Ovary (tissue), 9 donors: ENCODE data around the gene C1QTNF12. TPM values are rescaled to one million over a fixed set of nuclear protein-coding genes. Genes with fewer than 3 reads are reported as not detected.

ENCODE experiments used
- DNase-seq, 5 donors: peaks; one replicate each; pipeline ENCODE4 v3.0.0-alpha.2; 2019 to 2020
- H3K27ac ChIP-seq, 2 donors: fragments of 200-600 bp; one replicate each; pipeline versions ENCODE4 v1.5.1 to v1.8.0; 2019 to 2022
- H3K27me3 ChIP-seq: fragments of 200-600 bp; one replicate; pipeline ENCODE4 v1.8.0; 2022
- H3K36me3 ChIP-seq: fragments of 200-600 bp; sonication (generic); one replicate; pipeline ENCODE4 v1.5.1; 2019
- H3K4me1 ChIP-seq: one replicate; pipeline ENCODE4 v1.8.1; 2013; ENCODE audit warnings: mild to moderate bottlenecking, moderate library complexity; ENCODE audit not compliant: insufficient read depth
- H3K4me3 ChIP-seq: fragments of 200-600 bp; sonication (generic); one replicate; pipeline ENCODE4 v1.5.1; 2017
- H3K9me3 ChIP-seq, 2 donors: fragments of 200-600 bp in 1 of 2; sonication (generic) in 1 of 2; one replicate each; pipeline versions ENCODE4 v1.5.1 to v1.8.1; 2013 to 2019; ENCODE audit warnings: mild to moderate bottlenecking in 1 of 2, moderate library complexity in 1 of 2
- CTCF ChIP-seq, 3 donors: fragments of 450-650 bp in 2 of 3; fragments of 200-600 bp in 1 of 3; IDR thresholded peaks; one replicate each; pipeline versions ENCODE4 v1.5.1 to v1.8.0; 2016 to 2022; ENCODE audit warnings: antibody characterized with exemption in 3 of 3, mild to moderate bottlenecking in 1 of 3
- EP300 ChIP-seq: sonication (generic); formaldehyde crosslinking; IDR thresholded peaks from one replicate; pipeline ENCODE4 v1.6.1; 2017; ENCODE audit warnings: antibody characterized with exemption
- POLR2A ChIP-seq: fragments of 450-650 bp; IDR thresholded peaks from one replicate; pipeline ENCODE4 v1.6.1; 2017; ENCODE audit warnings: antibody characterized with exemption, mild to moderate bottlenecking, moderate library complexity
- WGBS, 3 donors: extraction: QIAGEN DNeasy Blood & Tissue Kit in 1 of 3; methylation state at CpG; one replicate each; pipeline versions ENCODE4 v1.1.5 to v1.1.7; 2013 to 2017; 5-methylcytosine and 5-hydroxymethylcytosine counted together
- intact Hi-C, 4 donors: fragments of 100-400 bp; cut with DNase I; formaldehyde crosslinking; loops; one replicate each; pipeline versions ENCODE4 v1.11.0 to v1.15.1; 2022 to 2023
- polyA plus RNA-seq, 2 donors: library from polyadenylated mRNA; stranded (reverse); fragments of 200-250 nt in 1 of 2; fragments of 350-450 nt in 1 of 2; fragmentation: Illumina TruSeq in 1 of 2; extraction: RNeasy Lipid Tissue Mini Kit (QIAGEN cat#74804) in 1 of 2; gene quantifications; one replicate each; pipeline ENCODE4 v1.2.3, GENCODE V29; 2013 to 2014
- total RNA-seq, 7 donors: library from RNA; depleted of rRNA in 2 of 7; stranded (reverse); fragments of >200 nt in 2 of 7; fragmentation: NEBNext Ultra II Directional in 3 of 7; extraction: Animal tissue kit (Norgen Biotek cat#: 25700) in 3 of 7; gene quantifications; one replicate each; pipeline versions ENCODE4 v1.1.0 to v1.2.4, GENCODE V29; 2016 to 2023
- donor health status: DM: no; HTN: no; CAD: no; lungs with moderate emphysema.
- donor health status: DM: no; HTN: no; CAD: no.
- donor health status: Bipolar disorder and iron deficiency.
- donor health status: DM: yes; HTN: yes; CAD: no.
- donor health status: DM: no; HTN: no; CAD: no.
- donor health status: DM: yes; HTN: yes; CAD: no.

C1QTNF12 gene
- total and polyA plus RNA-seq, 9 donors: 0.92 to 4.8 (median 1.4) TPM; not detected in 1

DNA sequence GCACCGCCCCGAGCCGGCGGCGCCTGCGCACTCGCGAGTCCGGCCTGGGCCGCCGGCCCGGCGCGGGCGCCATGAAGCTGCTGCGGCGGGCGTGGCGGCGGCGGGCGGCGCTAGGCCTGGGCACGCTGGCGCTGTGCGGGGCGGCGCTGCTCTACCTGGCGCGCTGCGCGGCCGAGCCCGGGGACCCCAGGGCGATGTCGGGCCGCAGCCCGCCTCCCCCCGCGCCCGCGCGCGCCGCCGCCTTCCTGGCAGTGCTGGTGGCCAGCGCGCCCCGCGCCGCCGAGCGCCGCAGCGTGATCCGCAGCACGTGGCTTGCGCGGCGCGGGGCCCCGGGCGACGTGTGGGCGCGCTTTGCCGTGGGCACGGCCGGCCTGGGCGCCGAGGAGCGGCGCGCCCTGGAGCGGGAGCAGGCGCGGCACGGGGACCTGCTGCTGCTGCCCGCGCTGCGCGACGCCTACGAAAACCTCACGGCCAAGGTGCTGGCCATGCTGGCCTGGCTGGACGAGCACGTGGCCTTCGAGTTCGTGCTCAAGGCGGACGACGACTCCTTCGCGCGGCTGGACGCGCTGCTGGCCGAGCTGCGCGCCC is 14.2 kb downstream of the C1QTNF12 start, which contains the start of gene B3GALT6:
Gene B3GALT6, plus strand, starts transcription at position 30 of the 588 bp plus-strand sequence. Its CDS starts 42 bp downstream, at position 72.
- H3K27me3 ChIP-seq: no peaks in the 10 kb centered on the region
- H3K4me3 ChIP-seq: peak within 1 kb of the TSS; percentile 98
- intact Hi-C loops: loop anchor here in 1 of 4 donors (10.0 kb wide), 1 partner anchor 208 kb away; the partner anchor contains the start of gene AGRN
- DNase-seq: peak in 1 of 5 donors; percentile 53
- no peaks in the 10 kb centered on the region for H3K9me3 ChIP-seq
- H3K4me1 ChIP-seq: peaks cover 19% of the 10 kb centered on the region
- no peak for TF ChIP-seq POLR2A
- no peak for TF ChIP-seq CTCF (IDR thresholded peaks at IDR 0.05)
- TF ChIP-seq EP300: no peak
- H3K27ac ChIP-seq: peak within 1 kb of the TSS; percentile 75 to 84
- no peaks in the 10 kb centered on the region for H3K36me3 ChIP-seq
- WGBS, 3 donors: 2 to 9% (median 5%) methylated on average over 19 to 100 of the region's 100 CpGs

GRCh38 chr1:1231400-1232207 is 14.9 kb downstream of the C1QTNF12 start, which contains the start of gene SDF4:
SDF4 (minus strand) TSS chr1:1232001; CDS start chr1:1228772, 3,229 bp downstream.
- intact Hi-C loops: loop anchor here in 1 of 4 donors (10.0 kb wide), 1 partner anchor 207 kb away; the partner anchor contains the start of gene AGRN
- WGBS, 3 donors: 0 to 1% (median 1%) methylated on average over 42 to 99 of the region's 99 CpGs
- H3K9me3 ChIP-seq: no peaks in the 10 kb centered on the region
- no peak for TF ChIP-seq CTCF (IDR thresholded peaks at IDR 0.05)
- TF ChIP-seq POLR2A: peak; percentile 31
- no peaks in the 10 kb centered on the region for H3K36me3 ChIP-seq
- no peaks in the 10 kb centered on the region for H3K27me3 ChIP-seq
- H3K27ac ChIP-seq: peak within 1 kb of the TSS; percentile 75 to 84
- H3K4me1 ChIP-seq: peaks cover 19% of the 10 kb centered on the region
- H3K4me3 ChIP-seq: peak within 1 kb of the TSS; percentile 98
- DNase-seq: peak; percentile 94 to 98 (median 96)

- H3K4me1 ChIP-seq: peaks cover 19% of the 10 kb centered on the region
- no peaks in the 10 kb centered on the region for H3K9me3 ChIP-seq
- H3K27ac ChIP-seq: peak overlapping the region in 1 of 2 donors; percentile 84
- H3K27me3 ChIP-seq: no peaks in the 10 kb centered on the region
- TF ChIP-seq CTCF (IDR thresholded peaks at IDR 0.05): no peak
- no peak for TF ChIP-seq POLR2A
- no peak for TF ChIP-seq EP300
- intact Hi-C loops: loop anchor here in 1 of 4 donors (10.0 kb wide), 1 partner anchor 206 kb away; the partner anchor contains the start of gene AGRN
- WGBS, 3 donors: 8 to 12% (median 10%) methylated on average over 24 of the region's 24 CpGs
- H3K4me3 ChIP-seq: peak overlapping the region; percentile 98
- H3K36me3 ChIP-seq: no peaks in the 10 kb centered on the region
- no peak for DNase-seq
Observed at GRCh38 chr1:1230656-1231399, 15.7 kb downstream of the C1QTNF12 start.

DNA sequence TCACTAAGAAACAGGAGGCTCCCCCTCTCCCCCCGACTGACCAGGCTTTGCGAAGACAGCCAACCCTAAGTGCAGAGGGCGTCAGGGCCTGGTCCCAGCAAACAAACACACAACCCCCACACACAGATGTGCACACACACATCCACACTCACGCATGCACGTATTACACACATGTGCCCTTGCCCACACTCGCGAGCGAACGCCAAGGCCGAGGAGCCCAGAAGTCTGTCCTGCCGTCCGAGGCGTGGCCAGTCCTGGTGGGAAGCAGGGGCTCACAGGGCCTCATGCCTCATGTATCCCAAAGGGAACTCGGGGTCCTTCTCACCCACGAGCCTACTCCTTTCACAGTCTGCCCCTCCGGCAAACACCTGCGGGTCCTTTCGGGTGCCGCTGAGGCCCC is 16.8 kb downstream of the C1QTNF12 start:
- Histone ChIP-seq H3K9me3 (no peaks in the 10 kb centered on the region), H3K4me3 (no peak overlapping the region), H3K36me3 (no peaks in the 10 kb centered on the region), H3K27ac (no peak overlapping the region), H3K4me1 (peaks cover 19% of the 10 kb centered on the region), H3K27me3 (no peaks in the 10 kb centered on the region)
- WGBS, 3 donors: 76 to 84% (median 79%) methylated on average over 19 of the region's 19 CpGs
- DNase-seq: no peak
- no peak for TF ChIP-seq EP300
- no peak for TF ChIP-seq CTCF (IDR thresholded peaks at IDR 0.05)
- TF ChIP-seq POLR2A: no peak
- intact Hi-C loops: loop anchor here in 1 of 4 donors (10.0 kb wide), 1 partner anchor 205 kb away; the partner anchor contains the start of gene AGRN
